A673 (cell line): ENCODE data around the gene SLCO4C1. TPM values are rescaled to one million over a fixed set of nuclear protein-coding genes. Genes with fewer than 3 reads are reported as not detected.

Experiments used
- BruUV-seq: library from RNA; stranded (reverse); fragments of 400-500 nt; replicated peaks from 2 replicates; lab custom pipeline; 2021; lab: Mats Ljungman, UMichigan
- CTCF ChIA-PET: fragments of 300-600 bp; sonication (Branson Sonifier 250); formaldehyde crosslinking; loops from one replicate; lab custom pipeline; 2022; ENCODE audit warnings: antibody characterized with exemption; lab: Charles Lee
- POLR2A ChIA-PET: fragments of 300-600 bp; sonication (Branson Sonifier 250); formaldehyde crosslinking; loops from one replicate; lab custom pipeline; 2022; ENCODE audit warnings: antibody characterized with exemption; ENCODE audit not compliant: low non-redundant PET; lab: Charles Lee
- DNase-seq: peaks from one replicate; pipeline ENCODE4 v3.0.0-alpha.2; 2015; ENCODE audit warnings: low spot score
- H3K27ac ChIP-seq: fragments of 200-600 bp; sonication (generic); 2 replicates; pipeline ENCODE4 v1.5.1; 2016; ENCODE audit warnings: mixed run types, low read depth, mild to moderate bottlenecking, mixed read lengths, antibody characterized with exemption, low read length; ENCODE audit not compliant: poor library complexity, severe bottlenecking
- H3K27me3 ChIP-seq: fragments of 200-600 bp; sonication (generic); replicated peaks from 2 replicates; pipeline ENCODE4 v1.6.1; 2017; ENCODE audit warnings: mixed run types, low read depth, mild to moderate bottlenecking, mixed read lengths, antibody characterized with exemption, low read length; ENCODE audit not compliant: insufficient read depth, poor library complexity
- H3K36me3 ChIP-seq: fragments of 200-600 bp; sonication (generic); 2 replicates; pipeline ENCODE4 v1.6.1; 2016; ENCODE audit warnings: mixed run types, mild to moderate bottlenecking, mixed read lengths, antibody characterized with exemption, low read length; ENCODE audit not compliant: insufficient read depth, poor library complexity, severe bottlenecking
- H3K4me1 ChIP-seq: fragments of 200-600 bp; sonication (generic); 2 replicates; pipeline ENCODE4 v1.6.1; 2017; ENCODE audit warnings: mixed run types, mild to moderate bottlenecking, mixed read lengths, antibody characterized with exemption, low read length; ENCODE audit not compliant: insufficient read depth, poor library complexity, severe bottlenecking
- H3K4me3 ChIP-seq: fragments of 200-600 bp; sonication (generic); 2 replicates; pipeline ENCODE4 v1.5.1; 2016; ENCODE audit warnings: low read depth, mixed run types, mild to moderate bottlenecking, mixed read lengths, low read length; ENCODE audit not compliant: poor library complexity, severe bottlenecking
- H3K9me3 ChIP-seq: fragments of 200-600 bp; sonication (generic); 2 replicates; pipeline ENCODE4 v1.6.1; 2016; ENCODE audit warnings: mixed run types, low read depth, mild to moderate bottlenecking, mixed read lengths, antibody characterized with exemption, low read length; ENCODE audit not compliant: poor library complexity, severe bottlenecking
- CTCF ChIP-seq: fragments of 300-800, 200-600 bp; sonication (generic); conservative IDR thresholded peaks from 2 replicates; pipeline ENCODE4 v1.5.1; 2017; ENCODE audit warnings: low read depth, mild to moderate bottlenecking, antibody characterized with exemption, low read length, moderate library complexity, mixed read lengths
- EZH2 ChIP-seq: fragments of 200-600 bp; sonication (generic); IDR thresholded peaks from 2 replicates; pipeline ENCODE4 v1.6.1; 2017; ENCODE audit warnings: borderline replicate concordance, low read depth, mild to moderate bottlenecking, mixed read lengths, antibody characterized with exemption, low read length; ENCODE audit not compliant: poor library complexity, severe bottlenecking
- intact Hi-C: fragments of 100-400 bp; cut with micrococcal nuclease; formaldehyde crosslinking; loops from one replicate; pipeline ENCODE4 v1.10.0; 2022; ENCODE audit not compliant: unreplicated experiment
- total RNA-seq: library from RNA; stranded (reverse); gene quantifications from 2 replicates; pipeline ENCODE4 v1.2.3, GENCODE V29; 2021

Gene SLCO4C1
- total RNA-seq, 1 experiment from 2014 or later: 0.13 TPM

DNA sequence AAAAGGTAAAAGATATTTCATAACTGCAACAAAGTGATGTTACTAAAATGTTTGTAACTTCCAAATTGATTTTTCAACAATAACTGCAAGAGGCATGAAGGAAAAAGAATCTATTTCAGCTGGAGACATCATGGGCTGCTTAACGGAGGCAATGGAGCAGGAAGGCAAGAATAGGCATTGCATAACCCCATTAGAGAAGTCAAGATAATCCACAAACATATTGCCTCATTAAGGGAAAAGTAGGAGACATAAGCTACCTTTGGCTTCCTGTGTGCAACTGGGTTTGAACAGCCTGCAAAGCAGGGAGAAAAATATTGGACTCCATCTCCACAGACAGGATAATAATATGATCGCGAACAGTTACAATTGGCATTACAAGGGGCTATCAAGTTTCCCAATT is 46.7 kb downstream of the SLCO4C1 start:
- no TSS peak for BruUV-seq
- TF ChIP-seq CTCF: no peak
- no peak for TF ChIP-seq EZH2
- H3K4me3 ChIP-seq: no peak overlapping the region
- DNase-seq: no peak
- no peaks in the 10 kb centered on the region for H3K9me3 ChIP-seq
- no peaks in the 10 kb centered on the region for H3K4me1 ChIP-seq
- peaks cover 34% of the 10 kb centered on the region for H3K27me3 ChIP-seq
- CTCF ChIA-PET: no interaction called here
- intact Hi-C loops: no loop called here
- H3K36me3 ChIP-seq: no peaks in the 10 kb centered on the region
- H3K27ac ChIP-seq: no peak overlapping the region
- POLR2A ChIA-PET: no interaction called here

DNA sequence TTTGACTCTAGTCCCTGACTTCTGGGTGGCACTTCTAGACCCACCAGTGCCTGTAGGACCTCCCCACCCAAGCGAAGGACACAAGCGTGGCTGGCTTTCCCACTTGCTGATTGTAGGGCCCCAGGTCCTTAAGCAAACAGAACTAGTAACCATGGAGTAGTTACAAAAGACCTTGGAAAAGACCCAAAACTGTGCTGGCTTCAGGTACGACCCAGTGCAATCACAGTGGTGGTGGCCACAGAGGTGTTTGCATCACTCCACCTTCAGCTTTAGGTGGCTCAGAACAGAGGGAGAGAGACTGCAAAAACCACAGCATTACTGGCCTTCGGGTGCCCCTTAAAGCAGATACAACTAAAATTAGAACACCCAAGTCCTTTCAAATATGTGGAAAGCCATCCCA is 52.9 kb downstream of the SLCO4C1 start:
- BruUV-seq: no TSS peak
- Histone ChIP-seq H3K27me3 (peaks cover 6% of the 10 kb centered on the region), H3K36me3 (no peaks in the 10 kb centered on the region), H3K27ac (no peak overlapping the region), H3K4me3 (no peak overlapping the region), H3K4me1 (no peaks in the 10 kb centered on the region), H3K9me3 (no peaks in the 10 kb centered on the region)
- POLR2A ChIA-PET: no interaction called here
- TF ChIP-seq CTCF: no peak
- TF ChIP-seq EZH2: no peak
- intact Hi-C loops: no loop called here
- DNase-seq: no peak
- CTCF ChIA-PET: no interaction called here

GRCh38 chr5:102241809-102242421 is 54.2 kb downstream of the SLCO4C1 start:
- H3K4me1 ChIP-seq: no peaks in the 10 kb centered on the region
- peaks cover 6% of the 10 kb centered on the region for H3K27me3 ChIP-seq
- no peaks in the 10 kb centered on the region for H3K36me3 ChIP-seq
- no peaks in the 10 kb centered on the region for H3K9me3 ChIP-seq
- POLR2A ChIA-PET: no interaction called here
- no peak for DNase-seq
- no TSS peak for BruUV-seq
- no peak overlapping the region for H3K27ac ChIP-seq
- no peak overlapping the region for H3K4me3 ChIP-seq
- no peak for TF ChIP-seq EZH2
- TF ChIP-seq CTCF: no peak
- CTCF ChIA-PET: interaction anchor here (0.6 kb wide), 1 partner anchor 1702 kb away, joined by 5 read pairs; no protein-coding TSS in a partner anchor
- intact Hi-C loops: no loop called here
